Lower leg skin (tissue), 4 donors: ENCODE data around the gene METTL26. TPM values are rescaled to one million over a fixed set of nuclear protein-coding genes. Genes with fewer than 3 reads are reported as not detected.
A peak's percentile ranks its signal among the peaks of the same experiment; 100 is the strongest.

Experiments
- DNase-seq, 2 donors: peaks; one replicate each; pipeline ENCODE4 v3.0.0-alpha.2; 2019; ENCODE audit warnings: low spot score in 2 of 2
- H3K4me3 ChIP-seq: fragments of 200-600 bp; sonication (generic); 2 replicates; pipeline ENCODE4 v1.5.1; 2017; ENCODE audit warnings: mild to moderate bottlenecking, low read depth; ENCODE audit not compliant: poor library complexity, severe bottlenecking
- POLR2A ChIP-seq, 2 donors: fragments of 450-650 bp; IDR thresholded peaks; one replicate each; pipeline ENCODE4 v1.6.1; 2016 to 2017; ENCODE audit warnings: antibody characterized with exemption in 2 of 2, mild to moderate bottlenecking in 1 of 2, moderate library complexity in 1 of 2
- WGBS, 2 donors: methylation state at CpG; one replicate each; pipeline ENCODE4 v1.1.5; 2018; 5-methylcytosine and 5-hydroxymethylcytosine counted together
- intact Hi-C: fragments of 100-400 bp; cut with DNase I; formaldehyde crosslinking; loops from one replicate; pipeline ENCODE4 v1.15.0; 2023; ENCODE audit warnings: low total_unique reads
- total RNA-seq, 4 donors: library from RNA; depleted of rRNA; stranded (reverse); fragments of >200 nt; gene quantifications; one replicate each; pipeline ENCODE4 v1.1.0, GENCODE V29; 2016
- TF ChIP-seq, protein P1 (sequence below), 3 donors: fragments of 450-650 bp; IDR thresholded peaks; one replicate each; pipeline ENCODE4 v1.5.1; 2016; ENCODE audit warnings: antibody characterized with exemption in 3 of 3, mild to moderate bottlenecking in 3 of 3, moderate library complexity in 2 of 3

METTL26 gene
- total RNA-seq, 4 donors from 2014 or later: 108 to 161 (median 111) TPM

- peak overlapping the region; percentile 2 for H3K4me3 ChIP-seq
- intact Hi-C loops: no loop called here
- WGBS, 2 donors: 7 to 30% methylated on average over 21 to 28 of the region's 52 CpGs
- TF ChIP-seq, protein P1, sequence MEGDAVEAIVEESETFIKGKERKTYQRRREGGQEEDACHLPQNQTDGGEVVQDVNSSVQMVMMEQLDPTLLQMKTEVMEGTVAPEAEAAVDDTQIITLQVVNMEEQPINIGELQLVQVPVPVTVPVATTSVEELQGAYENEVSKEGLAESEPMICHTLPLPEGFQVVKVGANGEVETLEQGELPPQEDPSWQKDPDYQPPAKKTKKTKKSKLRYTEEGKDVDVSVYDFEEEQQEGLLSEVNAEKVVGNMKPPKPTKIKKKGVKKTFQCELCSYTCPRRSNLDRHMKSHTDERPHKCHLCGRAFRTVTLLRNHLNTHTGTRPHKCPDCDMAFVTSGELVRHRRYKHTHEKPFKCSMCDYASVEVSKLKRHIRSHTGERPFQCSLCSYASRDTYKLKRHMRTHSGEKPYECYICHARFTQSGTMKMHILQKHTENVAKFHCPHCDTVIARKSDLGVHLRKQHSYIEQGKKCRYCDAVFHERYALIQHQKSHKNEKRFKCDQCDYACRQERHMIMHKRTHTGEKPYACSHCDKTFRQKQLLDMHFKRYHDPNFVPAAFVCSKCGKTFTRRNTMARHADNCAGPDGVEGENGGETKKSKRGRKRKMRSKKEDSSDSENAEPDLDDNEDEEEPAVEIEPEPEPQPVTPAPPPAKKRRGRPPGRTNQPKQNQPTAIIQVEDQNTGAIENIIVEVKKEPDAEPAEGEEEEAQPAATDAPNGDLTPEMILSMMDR (IDR thresholded peaks at IDR 0.05): no peak
- TF ChIP-seq POLR2A (IDR thresholded peaks at IDR 0.05): no peak
- DNase-seq: peak; percentile 62 to 94
These were observed 43.0 kb upstream of the METTL26 start for GRCh38 chr16:678858-679813.

GRCh38 chr16:678209-678857 is 42.2 kb upstream of the METTL26 start:
- 62 to 73% methylated on average over 10 to 20 of the region's 21 CpGs for WGBS, 2 donors
- TF ChIP-seq POLR2A (IDR thresholded peaks at IDR 0.05): no peak
- TF ChIP-seq, protein P1 (IDR thresholded peaks at IDR 0.05): no peak
- DNase-seq: no peak
- intact Hi-C loops: no loop called here
- H3K4me3 ChIP-seq: no peak overlapping the region

DNA sequence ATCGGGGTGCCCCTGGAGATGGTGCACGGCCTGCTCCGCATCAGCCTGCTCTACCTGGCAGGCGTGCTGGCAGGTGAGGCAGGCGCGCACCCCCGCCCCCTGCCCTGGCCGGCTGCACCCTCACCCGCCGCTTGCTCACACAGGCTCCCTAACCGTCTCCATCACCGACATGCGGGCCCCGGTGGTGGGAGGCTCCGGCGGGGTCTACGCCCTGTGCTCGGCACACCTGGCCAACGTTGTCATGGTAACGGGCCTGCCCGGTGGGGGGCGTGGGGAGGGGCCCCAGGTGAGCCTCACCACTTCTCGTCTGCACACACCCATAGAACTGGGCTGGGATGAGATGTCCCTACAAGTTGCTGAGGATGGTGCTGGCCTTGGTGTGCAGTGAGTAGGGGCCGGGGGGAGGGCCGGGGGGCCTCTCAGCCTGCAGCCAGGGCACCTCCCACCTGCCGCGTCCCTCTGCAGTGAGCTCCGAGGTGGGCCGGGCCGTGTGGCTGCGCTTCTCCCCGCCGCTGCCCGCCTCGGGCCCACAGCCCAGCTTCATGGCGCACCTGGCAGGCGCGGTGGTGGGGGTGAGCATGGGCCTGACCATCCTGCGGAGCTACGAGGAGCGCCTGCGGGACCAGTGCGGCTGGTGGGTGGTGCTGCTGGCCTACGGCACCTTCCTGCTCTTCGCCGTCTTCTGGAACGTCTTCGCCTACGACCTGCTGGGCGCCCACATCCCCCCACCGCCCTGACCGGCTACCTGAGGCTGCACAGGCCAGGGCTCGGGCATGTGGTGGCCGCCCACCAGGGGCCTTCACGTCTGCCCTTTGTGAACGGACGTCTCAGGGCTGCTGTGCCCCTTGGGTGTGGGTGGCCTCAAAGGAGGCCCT is 41.4 kb upstream of the METTL26 start:
- TF ChIP-seq, protein P1 (IDR thresholded peaks at IDR 0.05): no peak
- no peak for TF ChIP-seq POLR2A (IDR thresholded peaks at IDR 0.05)
- WGBS, 2 donors: 32 to 38% methylated on average over 19 to 48 of the region's 57 CpGs
- DNase-seq: no peak
- intact Hi-C loops: no loop called here
- no peak overlapping the region for H3K4me3 ChIP-seq

DNA sequence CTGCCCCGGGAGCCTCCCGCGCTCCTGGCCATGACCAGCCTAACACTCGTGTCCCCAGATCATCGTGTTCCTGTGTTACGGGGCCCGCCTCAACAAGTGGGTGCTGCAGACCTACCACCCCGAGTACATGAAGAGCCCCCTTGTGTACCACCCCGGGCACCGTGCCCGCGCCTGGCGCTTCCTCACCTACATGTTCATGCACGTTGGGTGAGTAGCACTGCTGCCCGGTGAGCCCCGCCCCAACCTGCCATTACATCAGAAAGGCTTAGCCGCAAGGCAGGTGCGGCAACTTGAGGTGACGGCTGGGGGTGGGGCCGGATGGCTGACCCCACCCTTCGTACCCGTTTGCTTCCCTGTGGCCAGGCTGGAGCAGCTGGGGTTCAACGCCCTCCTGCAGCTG is 40.8 kb upstream of the METTL26 start:
- DNase-seq: peak; percentile 76 to 93
- TF ChIP-seq, protein P1 (IDR thresholded peaks at IDR 0.05): no peak
- TF ChIP-seq POLR2A (IDR thresholded peaks at IDR 0.05): no peak
- H3K4me3 ChIP-seq: no peak overlapping the region
- WGBS, 2 donors: 49 to 57% methylated on average over 21 to 22 of the region's 23 CpGs
- intact Hi-C loops: no loop called here

DNA sequence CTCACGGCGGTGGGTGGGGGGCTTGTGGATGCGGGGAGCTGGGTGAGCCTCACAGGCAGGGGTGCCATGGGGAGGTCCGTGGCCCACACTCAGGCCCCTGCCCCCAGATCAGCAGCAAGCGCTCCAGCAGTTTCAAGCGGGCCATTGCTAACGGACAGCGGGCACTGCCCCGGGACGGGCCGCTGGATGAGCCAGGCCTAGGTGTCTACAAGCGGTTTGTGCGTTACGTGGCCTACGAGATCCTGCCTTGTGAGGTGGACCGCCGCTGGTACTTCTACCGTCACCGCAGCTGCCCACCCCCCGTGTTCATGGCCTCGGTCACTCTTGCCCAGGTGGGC is 40.4 kb upstream of the METTL26 start:
- WGBS, 2 donors: 46 to 81% methylated on average over 19 to 20 of the region's 21 CpGs
- intact Hi-C loops: no loop called here

More for the DNA sequence above, 40.4 kb upstream of the METTL26 start:
- H3K4me3 ChIP-seq: no peak overlapping the region
- TF ChIP-seq, protein P1 (IDR thresholded peaks at IDR 0.05): no peak
- no peak for TF ChIP-seq POLR2A (IDR thresholded peaks at IDR 0.05)
- no peak for DNase-seq
